NB4 (cell line): ENCODE results near the gene ZFHX3.

ENCODE experiments used
- CTCF ChIP-seq: IDR thresholded peaks from one replicate; pipeline ENCODE4 v1.5.1; 2012; ENCODE audit warnings: low read depth, low read length
- MAX ChIP-seq: IDR thresholded peaks from 2 replicates; pipeline ENCODE4 v1.6.1; 2011; ENCODE audit warnings: low read depth, low read length

GRCh38 chr16:72970656-72971055 lies 77.3 kb downstream of the ZFHX3 start:
- TF ChIP-seq CTCF (no peak), MAX (no peak)
